ENCODE results near the gene TMEM187.

TMEM187 gene

GRCh38 chrX:153928846-153929245 is 43.7 kb upstream of the TMEM187 start:
- peak overlapping the region; percentile 52 for H3K27ac ChIP-seq (replicated peaks)
- TF ChIP-seq POLR2AphosphoS5 (IDR thresholded peaks at IDR 0.05; ENCODE audit: low read depth) (no peak), CTCF (IDR thresholded peaks at IDR 0.05; ENCODE audit: insufficient read depth, low read length) (no peak), REST (IDR thresholded peaks at IDR 0.05; ENCODE audit: insufficient replicate concordance, low read depth) (no peak), SPI1 (IDR thresholded peaks at IDR 0.05; ENCODE audit: borderline replicate concordance, low read depth) (no peak), GABPA (IDR thresholded peaks at IDR 0.05; ENCODE audit: low read depth) (no peak)
- no peaks in the 10 kb centered on the region for H3K27me3 ChIP-seq (ENCODE audit: insufficient read depth, poor library complexity, severe bottlenecking)
- no peak for DNase-seq (ENCODE audit: low read depth in 1 of 2, low spot score in 1 of 2)
- no peak overlapping the region for H3K4me3 ChIP-seq (replicated peaks; ENCODE audit: insufficient read depth, low read length)

- no peaks in the 10 kb centered on the region for H3K27me3 ChIP-seq (ENCODE audit: insufficient read depth, poor library complexity, severe bottlenecking)
- no peak for DNase-seq (ENCODE audit: low read depth in 1 of 2, low spot score in 1 of 2)
- no peak overlapping the region for H3K4me3 ChIP-seq (replicated peaks; ENCODE audit: insufficient read depth, low read length)
- peak overlapping the region; percentile 52 for H3K27ac ChIP-seq (replicated peaks)
- TF ChIP-seq SPI1 (IDR thresholded peaks at IDR 0.05; ENCODE audit: borderline replicate concordance, low read depth) (no peak), GABPA (IDR thresholded peaks at IDR 0.05; ENCODE audit: low read depth) (no peak), CTCF (IDR thresholded peaks at IDR 0.05; ENCODE audit: insufficient read depth, low read length) (no peak), POLR2AphosphoS5 (IDR thresholded peaks at IDR 0.05; ENCODE audit: low read depth) (no peak), REST (IDR thresholded peaks at IDR 0.05; ENCODE audit: insufficient replicate concordance, low read depth) (no peak)
Observed at GRCh38 chrX:153929576-153929975, 43.0 kb upstream of the TMEM187 start.

GRCh38 chrX:153930011-153930910 is 42.3 kb upstream of the TMEM187 start:
- DNase-seq (ENCODE audit: low read depth in 1 of 2, low spot score in 1 of 2) = no peak
- peak overlapping the region; percentile 52 for H3K27ac ChIP-seq (replicated peaks)
- no peak overlapping the region for H3K4me3 ChIP-seq (replicated peaks; ENCODE audit: insufficient read depth, low read length)
- no peaks in the 10 kb centered on the region for H3K27me3 ChIP-seq (ENCODE audit: insufficient read depth, poor library complexity, severe bottlenecking)
- no peak for TF ChIP-seq POLR2AphosphoS5 (IDR thresholded peaks at IDR 0.05; ENCODE audit: low read depth)
- TF ChIP-seq CTCF (IDR thresholded peaks at IDR 0.05; ENCODE audit: insufficient read depth, low read length) = no peak
- no peak for TF ChIP-seq REST (IDR thresholded peaks at IDR 0.05; ENCODE audit: insufficient replicate concordance, low read depth)
- TF ChIP-seq SPI1 (IDR thresholded peaks at IDR 0.05; ENCODE audit: borderline replicate concordance, low read depth) = no peak
- TF ChIP-seq GABPA (IDR thresholded peaks at IDR 0.05; ENCODE audit: low read depth) = no peak

All from HL-60 (cell line).